Esophagus muscularis mucosa (tissue), 4 donors: ENCODE data around the gene BOC. TPM values are rescaled to one million over a fixed set of nuclear protein-coding genes. Genes with fewer than 3 reads are reported as not detected.
A peak's percentile ranks its signal among the peaks of the same experiment; 100 is the strongest.

Source experiments
- DNase-seq: peaks from one replicate; pipeline ENCODE4 v3.0.0-alpha.2; 2017; ENCODE audit errors: extremely low spot score
- H3K27ac ChIP-seq, 4 donors: fragments of 200-600 bp; sonication (generic); replicated peaks in 1 of 4; 1 replicate in 3 of 4; 2 replicates in 1 of 4; pipeline ENCODE4 v1.5.1; 2016 to 2019; ENCODE audit warnings: mild to moderate bottlenecking in 1 of 4
- H3K27me3 ChIP-seq, 4 donors: fragments of 200-600 bp; sonication (generic); one replicate each; pipeline versions ENCODE4 v1.5.1 to v1.6.0; 2016 to 2019
- H3K36me3 ChIP-seq, 4 donors: fragments of 200-600 bp; sonication (generic); one replicate each; pipeline ENCODE4 v1.5.1; 2016 to 2019
- H3K4me1 ChIP-seq, 4 donors: fragments of 200-600 bp; sonication (generic); one replicate each; pipeline ENCODE4 v1.5.1; 2016 to 2019
- H3K4me3 ChIP-seq, 4 donors: fragments of 200-600 bp; sonication (generic); 1 replicate in 2 of 4; 2 replicates in 2 of 4; pipeline ENCODE4 v1.5.1; 2016 to 2019; ENCODE audit warnings: mild to moderate bottlenecking in 4 of 4, moderate library complexity in 1 of 4
- H3K9me3 ChIP-seq, 4 donors: fragments of 200-600 bp; sonication (generic); 1 replicate in 3 of 4; 2 replicates in 1 of 4; pipeline ENCODE4 v1.5.1; 2016 to 2019
- EP300 ChIP-seq: sonication (generic); formaldehyde crosslinking; IDR thresholded peaks from one replicate; pipeline ENCODE4 v1.6.1; 2017; ENCODE audit warnings: antibody characterized with exemption
- POLR2A ChIP-seq: fragments of 450-650 bp; IDR thresholded peaks from one replicate; pipeline ENCODE4 v1.6.1; 2017; ENCODE audit warnings: antibody characterized with exemption, moderate library complexity, mild to moderate bottlenecking, low read depth
- POLR2AphosphoS5 ChIP-seq, 2 donors: sonication (generic); formaldehyde crosslinking; IDR thresholded peaks; one replicate each; pipeline ENCODE4 v1.6.1; 2017; ENCODE audit warnings: antibody characterized with exemption in 2 of 2
- WGBS: methylation state at CpG from one replicate; pipeline ENCODE4 v1.1.5; 2018; 5-methylcytosine and 5-hydroxymethylcytosine counted together
- intact Hi-C: fragments of 100-400 bp; cut with DNase I; formaldehyde crosslinking; loops from one replicate; pipeline ENCODE4 v1.15.1; 2023
- total RNA-seq, 4 donors: library from RNA; depleted of rRNA; stranded (reverse); fragments of >200 nt; gene quantifications; one replicate each; pipeline versions ENCODE4 v1.1.0 to v1.2.1, GENCODE V29; 2016
- TF ChIP-seq, protein P1 (sequence below), 3 experiments: fragments of 200-600 bp in 2 of 3; fragments of 450-650 bp in 1 of 3; sonication (generic) in 2 of 3; IDR thresholded peaks; one replicate each; pipeline ENCODE4 v1.5.1; 2017 to 2019; ENCODE audit warnings: antibody characterized with exemption in 3 of 3, mild to moderate bottlenecking in 2 of 3, moderate library complexity in 1 of 3

Gene BOC, protein sequence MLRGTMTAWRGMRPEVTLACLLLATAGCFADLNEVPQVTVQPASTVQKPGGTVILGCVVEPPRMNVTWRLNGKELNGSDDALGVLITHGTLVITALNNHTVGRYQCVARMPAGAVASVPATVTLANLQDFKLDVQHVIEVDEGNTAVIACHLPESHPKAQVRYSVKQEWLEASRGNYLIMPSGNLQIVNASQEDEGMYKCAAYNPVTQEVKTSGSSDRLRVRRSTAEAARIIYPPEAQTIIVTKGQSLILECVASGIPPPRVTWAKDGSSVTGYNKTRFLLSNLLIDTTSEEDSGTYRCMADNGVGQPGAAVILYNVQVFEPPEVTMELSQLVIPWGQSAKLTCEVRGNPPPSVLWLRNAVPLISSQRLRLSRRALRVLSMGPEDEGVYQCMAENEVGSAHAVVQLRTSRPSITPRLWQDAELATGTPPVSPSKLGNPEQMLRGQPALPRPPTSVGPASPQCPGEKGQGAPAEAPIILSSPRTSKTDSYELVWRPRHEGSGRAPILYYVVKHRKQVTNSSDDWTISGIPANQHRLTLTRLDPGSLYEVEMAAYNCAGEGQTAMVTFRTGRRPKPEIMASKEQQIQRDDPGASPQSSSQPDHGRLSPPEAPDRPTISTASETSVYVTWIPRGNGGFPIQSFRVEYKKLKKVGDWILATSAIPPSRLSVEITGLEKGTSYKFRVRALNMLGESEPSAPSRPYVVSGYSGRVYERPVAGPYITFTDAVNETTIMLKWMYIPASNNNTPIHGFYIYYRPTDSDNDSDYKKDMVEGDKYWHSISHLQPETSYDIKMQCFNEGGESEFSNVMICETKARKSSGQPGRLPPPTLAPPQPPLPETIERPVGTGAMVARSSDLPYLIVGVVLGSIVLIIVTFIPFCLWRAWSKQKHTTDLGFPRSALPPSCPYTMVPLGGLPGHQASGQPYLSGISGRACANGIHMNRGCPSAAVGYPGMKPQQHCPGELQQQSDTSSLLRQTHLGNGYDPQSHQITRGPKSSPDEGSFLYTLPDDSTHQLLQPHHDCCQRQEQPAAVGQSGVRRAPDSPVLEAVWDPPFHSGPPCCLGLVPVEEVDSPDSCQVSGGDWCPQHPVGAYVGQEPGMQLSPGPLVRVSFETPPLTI
- total RNA-seq, result 100 to 1,000 TPM in 1 of 4 donors, 10 to 100 TPM in 3; 87.2 to 119 (median 90.8) TPM

DNA sequence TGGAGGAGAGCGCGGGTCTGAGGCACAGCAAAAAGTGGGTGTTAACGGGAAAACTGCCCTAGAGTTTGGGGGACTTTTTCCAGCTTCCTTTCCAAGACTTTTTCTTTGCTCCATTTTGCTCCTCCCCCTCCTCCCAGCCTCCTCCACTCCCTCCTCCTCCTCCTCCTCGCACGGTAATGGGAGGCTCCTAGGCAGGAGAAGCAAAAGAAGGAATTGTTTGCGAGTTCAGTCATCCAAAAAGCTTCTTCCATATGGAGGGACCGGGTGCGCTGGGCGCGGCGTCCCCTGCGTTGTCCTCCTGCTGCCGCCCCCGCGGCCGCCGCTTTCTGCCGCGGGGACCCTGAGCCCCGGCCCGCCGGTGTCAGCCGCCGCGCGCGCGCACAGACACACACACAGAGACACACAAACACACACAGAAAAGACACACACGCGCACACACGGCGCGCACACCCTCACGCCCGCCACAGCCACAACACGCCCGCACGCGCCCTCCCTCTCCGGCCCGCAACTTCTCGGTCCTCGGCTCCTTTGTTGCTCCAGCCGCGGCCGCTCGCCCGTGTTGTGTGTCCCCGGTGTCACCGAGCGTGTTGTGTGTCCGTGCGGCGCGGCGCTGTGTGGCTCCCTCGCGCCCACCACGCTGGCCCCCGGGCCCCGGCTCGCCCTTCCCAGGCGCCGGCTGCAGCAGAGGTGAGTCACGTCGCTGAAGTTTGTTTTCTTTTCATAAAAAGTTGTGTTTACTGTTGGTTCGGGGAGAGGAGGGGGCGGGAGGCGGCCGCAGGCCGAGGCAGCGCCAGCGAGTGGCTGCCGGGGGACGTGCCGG is at the start of gene BOC:
Gene BOC (plus strand): TSS at position 228 of the 820 bp plus-strand sequence. CDS start 38,246 bp downstream, outside the sequence.
- Histone ChIP-seq H3K4me3 (peak within 1 kb of the TSS; percentile 70 to 97 (median 89)), H3K4me1 (peaks cover 6 to 51% (median 44%) of the 10 kb centered on the region in 4 donors), H3K36me3 (peaks cover 0 to 5% (median 0%) of the 10 kb centered on the region in 4 donors), H3K9me3 (no peaks in the 10 kb centered on the region), H3K27ac (peak within 1 kb of the TSS; percentile 96 to 97 (median 96)), H3K27me3 (no peaks in the 10 kb centered on the region)
- intact Hi-C loops, result loop anchor here (5.0 kb wide), 4 partner anchors 36 to 159 kb away; no protein-coding TSS in a partner anchor
- peak; percentile 92 for DNase-seq
- WGBS, result 2% methylated on average over 17 of the region's 76 CpGs
- no peak for TF ChIP-seq POLR2A
- peak; percentile 61 to 78 for TF ChIP-seq POLR2AphosphoS5 (IDR thresholded peaks at IDR 0.05)
- TF ChIP-seq, protein P1, sequence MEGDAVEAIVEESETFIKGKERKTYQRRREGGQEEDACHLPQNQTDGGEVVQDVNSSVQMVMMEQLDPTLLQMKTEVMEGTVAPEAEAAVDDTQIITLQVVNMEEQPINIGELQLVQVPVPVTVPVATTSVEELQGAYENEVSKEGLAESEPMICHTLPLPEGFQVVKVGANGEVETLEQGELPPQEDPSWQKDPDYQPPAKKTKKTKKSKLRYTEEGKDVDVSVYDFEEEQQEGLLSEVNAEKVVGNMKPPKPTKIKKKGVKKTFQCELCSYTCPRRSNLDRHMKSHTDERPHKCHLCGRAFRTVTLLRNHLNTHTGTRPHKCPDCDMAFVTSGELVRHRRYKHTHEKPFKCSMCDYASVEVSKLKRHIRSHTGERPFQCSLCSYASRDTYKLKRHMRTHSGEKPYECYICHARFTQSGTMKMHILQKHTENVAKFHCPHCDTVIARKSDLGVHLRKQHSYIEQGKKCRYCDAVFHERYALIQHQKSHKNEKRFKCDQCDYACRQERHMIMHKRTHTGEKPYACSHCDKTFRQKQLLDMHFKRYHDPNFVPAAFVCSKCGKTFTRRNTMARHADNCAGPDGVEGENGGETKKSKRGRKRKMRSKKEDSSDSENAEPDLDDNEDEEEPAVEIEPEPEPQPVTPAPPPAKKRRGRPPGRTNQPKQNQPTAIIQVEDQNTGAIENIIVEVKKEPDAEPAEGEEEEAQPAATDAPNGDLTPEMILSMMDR (IDR thresholded peaks at IDR 0.05), result peak in 1 of 3 experiments; percentile 15
- no peak for TF ChIP-seq EP300

DNA sequence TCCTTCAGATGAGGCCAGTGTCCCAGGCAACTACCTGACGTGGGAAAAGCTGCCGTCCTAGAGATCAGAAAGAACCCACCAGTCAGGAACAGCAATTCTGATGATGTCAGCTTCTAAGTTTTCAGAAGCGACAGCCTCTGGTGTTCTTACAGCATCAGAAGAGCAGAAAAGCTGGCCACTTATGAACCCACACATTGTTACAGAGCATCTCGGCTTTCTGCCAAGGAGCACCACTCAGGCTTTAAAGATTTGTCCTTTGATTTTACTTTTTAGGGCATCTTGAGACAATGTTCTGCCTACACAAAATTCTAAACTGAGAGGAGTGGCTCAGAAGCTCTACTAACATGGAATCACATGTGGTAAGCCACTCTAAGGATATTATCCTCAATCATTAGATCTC is 49.7 kb upstream of the BOC start:
- Histone ChIP-seq H3K4me1 (peaks cover 5 to 61% (median 51%) of the 10 kb centered on the region in 4 donors), H3K27me3 (no peaks in the 10 kb centered on the region), H3K9me3 (no peaks in the 10 kb centered on the region), H3K27ac (no peak overlapping the region), H3K4me3 (no peak overlapping the region), H3K36me3 (no peaks in the 10 kb centered on the region)
- intact Hi-C loops, result no loop called here
- 80% methylated on average over 3 of the region's 4 CpGs for WGBS
- TF ChIP-seq POLR2A (no peak), EP300 (no peak)
- DNase-seq, result peak; percentile 42

DNA sequence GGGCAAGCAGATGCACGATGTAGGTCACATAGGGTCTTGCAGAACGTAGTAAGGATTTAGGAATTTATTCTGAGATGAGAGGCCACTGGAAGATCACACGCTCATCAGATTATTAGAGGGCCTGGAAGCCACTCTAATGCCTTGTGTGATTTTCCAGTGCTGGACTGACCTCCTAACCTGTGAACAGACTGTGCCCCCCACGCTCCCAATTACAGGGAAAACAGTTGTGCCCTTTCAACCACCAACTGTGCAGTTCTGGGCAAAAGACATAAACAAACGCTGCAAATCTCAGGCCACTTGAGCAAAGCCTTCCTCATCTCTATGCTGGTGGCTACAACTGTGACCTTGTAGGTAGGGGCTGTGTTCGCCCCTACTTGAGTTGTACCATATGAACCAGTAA is 48.2 kb upstream of the BOC start:
- 90% methylated on average over 6 of the region's 6 CpGs for WGBS
- DNase-seq, result no peak
- TF ChIP-seq POLR2AphosphoS5 (IDR thresholded peaks at IDR 0.05), result no peak
- no peak for TF ChIP-seq EP300
- TF ChIP-seq POLR2A, result no peak
- TF ChIP-seq, protein P1 (IDR thresholded peaks at IDR 0.05), result no peak
- Histone ChIP-seq H3K4me3 (no peak overlapping the region), H3K27ac (no peak overlapping the region), H3K36me3 (no peaks in the 10 kb centered on the region), H3K4me1 (peaks cover 12 to 61% (median 51%) of the 10 kb centered on the region in 4 donors), H3K27me3 (no peaks in the 10 kb centered on the region), H3K9me3 (no peaks in the 10 kb centered on the region)
- intact Hi-C loops, result no loop called here

- Histone ChIP-seq H3K4me1 (peaks cover 12 to 65% (median 54%) of the 10 kb centered on the region in 4 donors), H3K27ac (peak overlapping the region; percentile 78 to 86 (median 80)), H3K4me3 (no peak overlapping the region), H3K27me3 (no peaks in the 10 kb centered on the region), H3K9me3 (no peaks in the 10 kb centered on the region), H3K36me3 (no peaks in the 10 kb centered on the region)
- DNase-seq, result peak; percentile 79
- 59% methylated on average over 3 of the region's 3 CpGs for WGBS
- intact Hi-C loops, result no loop called here
- TF ChIP-seq EP300, result no peak
- TF ChIP-seq, protein P1 (IDR thresholded peaks at IDR 0.05), result no peak
Measured at GRCh38 chr3:113165841-113166240, 45.5 kb upstream of the BOC start.
